SK-N-SH (cell line): Measurements from ENCODE around the gene KCTD20. TPM values are rescaled to one million over a fixed set of nuclear protein-coding genes. Genes with fewer than 3 reads are reported as not detected.

ENCODE experiments used
- CTCF ChIA-PET: fragments of 300-600, 350-600 bp; formaldehyde crosslinking; extraction: SDS; loops from one replicate; lab custom pipeline; 2021; lab: Yijun Ruan, JAX
- POLR2A ChIA-PET: fragments of 350-600 bp; sonication (Branson Sonifier 250); formaldehyde crosslinking; extraction: SDS; loops from one replicate; lab custom pipeline; 2020; ENCODE audit warnings: antibody characterized with exemption, inconsistent platforms; lab: Yijun Ruan, JAX
- DNase-seq: peaks from one replicate; pipeline ENCODE4 v3.0.0; 2012
- H2AFZ ChIP-seq: fragments of 200-600 bp; sonication (generic); 2 replicates; pipeline ENCODE4 v1.8.1; 2016; ENCODE audit warnings: antibody characterized with exemption, mild to moderate bottlenecking, low read depth
- H3F3A ChIP-seq: fragments of 200-600 bp; sonication (generic); replicated peaks from 2 replicates; pipeline ENCODE3; 2016; ENCODE audit warnings: antibody characterized with exemption, mild to moderate bottlenecking; ENCODE audit not compliant: insufficient read depth
- H3K27ac ChIP-seq, 2 experiments: fragments of 200-500 bp in 1 of 2; fragments of 200-600 bp in 1 of 2; sonication (Bioruptor generic) in 1 of 2; sonication (generic), shearing (Covaris generic) in 1 of 2; 2 replicates each; pipeline versions ENCODE4 v1.5.1 to v1.6.1; 2014 to 2016; ENCODE audit warnings: low read depth in 2 of 2, inconsistent platforms in 1 of 2, low read length in 1 of 2, mild to moderate bottlenecking in 1 of 2, mixed read lengths in 1 of 2
- H3K27me3 ChIP-seq: fragments of 200-600 bp; sonication (generic), shearing (Covaris generic); 2 replicates; pipeline ENCODE4 v1.6.1; 2016; ENCODE audit warnings: mixed run types; ENCODE audit not compliant: insufficient read depth
- H3K36me3 ChIP-seq, 2 experiments: fragments of 200-500 bp in 1 of 2; fragments of 200-600 bp in 1 of 2; sonication (Bioruptor generic) in 1 of 2; sonication (generic) in 1 of 2; replicated peaks in 1 of 2; 2 replicates each; pipeline versions ENCODE3 to v1.5.1; 2014 to 2016; ENCODE audit warnings: low read length in 1 of 2, mild to moderate bottlenecking in 1 of 2; ENCODE audit not compliant: insufficient read depth in 2 of 2, control insufficient read depth in 1 of 2
- H3K4me1 ChIP-seq, 2 experiments: fragments of 200-500 bp in 1 of 2; fragments of 200-600 bp in 1 of 2; sonication (Bioruptor generic) in 1 of 2; sonication (generic), shearing (Covaris generic) in 1 of 2; 2 replicates each; pipeline versions ENCODE4 v1.5.1 to v1.6.1; 2014 to 2016; ENCODE audit warnings: low read depth in 1 of 2, low read length in 1 of 2, mixed run types in 1 of 2; ENCODE audit not compliant: insufficient read depth in 2 of 2, control insufficient read depth in 1 of 2
- H3K4me2 ChIP-seq: fragments of 200-600 bp; sonication (generic), shearing (Covaris generic); 2 replicates; pipeline ENCODE4 v1.6.1; 2017; ENCODE audit warnings: mixed run types
- H3K4me3 ChIP-seq, 2 experiments: fragments of 200-500 bp in 1 of 2; fragments of 200-600 bp in 1 of 2; sonication (Bioruptor generic) in 1 of 2; sonication (generic), shearing (Covaris generic) in 1 of 2; 2 replicates each; pipeline versions ENCODE4 v1.5.1 to v1.8.1; 2014 to 2016; ENCODE audit warnings: low read depth in 2 of 2, inconsistent platforms in 1 of 2, low read length in 1 of 2, mild to moderate bottlenecking in 1 of 2, mixed read lengths in 1 of 2, moderate library complexity in 1 of 2
- H3K79me2 ChIP-seq: fragments of 200-600 bp; sonication (generic); 2 replicates; pipeline ENCODE4 v1.8.1; 2017; ENCODE audit warnings: mild to moderate bottlenecking; ENCODE audit not compliant: insufficient read depth
- H3K9ac ChIP-seq: fragments of 200-600 bp; sonication (generic); 2 replicates; pipeline ENCODE4 v1.6.1; 2017; ENCODE audit warnings: mixed run types
- H3K9me2 ChIP-seq: fragments of 200-600 bp; sonication (generic); 2 replicates; pipeline ENCODE4 v1.6.1; 2017; ENCODE audit warnings: mixed run types
- H3K9me3 ChIP-seq: fragments of 200-600 bp; sonication (generic); 2 replicates; pipeline ENCODE4 v1.6.1; 2017; ENCODE audit warnings: mixed run types, mild to moderate bottlenecking, moderate library complexity
- H4K20me1 ChIP-seq: fragments of 200-600 bp; sonication (generic); 2 replicates; pipeline ENCODE4 v1.6.1; 2017; ENCODE audit warnings: mild to moderate bottlenecking, mixed run types; ENCODE audit not compliant: insufficient read depth
- CHD2 ChIP-seq: fragments of 150-350 bp; IDR thresholded peaks from 2 replicates; pipeline ENCODE4 v1.6.1; 2018; ENCODE audit warnings: low read length; ENCODE audit not compliant: partially characterized antibody
- CTCF ChIP-seq: fragments of 200-600 bp; sonication (generic); IDR thresholded peaks from 2 replicates; pipeline ENCODE4 v1.6.1; 2017; ENCODE audit warnings: antibody characterized with exemption, mild to moderate bottlenecking, moderate library complexity
- EP300 ChIP-seq, 2 experiments: IDR thresholded peaks; 2 replicates each; pipeline versions ENCODE4 v1.4.0 to v1.6.1; 2012; ENCODE audit warnings: borderline replicate concordance in 1 of 2, low read depth in 1 of 2, low read length in 1 of 2
- FOSL2 ChIP-seq: IDR thresholded peaks from 2 replicates; pipeline ENCODE4 v1.4.0; 2012; ENCODE audit warnings: low read depth, mild to moderate bottlenecking, moderate library complexity, borderline replicate concordance
- FOXM1 ChIP-seq: IDR thresholded peaks from 2 replicates; pipeline ENCODE4 v1.4.0; 2012; ENCODE audit warnings: low read depth, mild to moderate bottlenecking
- IRF3 ChIP-seq: fragments of 150-350 bp; IDR thresholded peaks from 2 replicates; pipeline ENCODE4 v1.6.1; 2016; ENCODE audit warnings: mild to moderate bottlenecking, low read depth, low read length
- JUND ChIP-seq: IDR thresholded peaks from 2 replicates; pipeline ENCODE4 v1.4.0; 2012
- MEF2A ChIP-seq: IDR thresholded peaks from 2 replicates; pipeline ENCODE4 v1.4.0; 2012; ENCODE audit warnings: low read depth, borderline replicate concordance
- NRF1 ChIP-seq: IDR thresholded peaks from 2 replicates; pipeline ENCODE4 v1.6.1; 2012; ENCODE audit warnings: low read depth, mild to moderate bottlenecking, low read length
- PBX3 ChIP-seq: IDR thresholded peaks from 2 replicates; pipeline ENCODE4; 2012
- RAD21 ChIP-seq: IDR thresholded peaks from 2 replicates; pipeline ENCODE4 v1.6.1; 2012; ENCODE audit warnings: mild to moderate bottlenecking, low read length
- RCOR1 ChIP-seq: fragments of 150-350 bp; IDR thresholded peaks from 2 replicates; pipeline ENCODE4 v1.6.1; 2017; ENCODE audit warnings: antibody characterized with exemption, low read length
- RXRA ChIP-seq: IDR thresholded peaks from 2 replicates; pipeline ENCODE4 v1.4.0; 2012; ENCODE audit warnings: low read depth, mild to moderate bottlenecking, borderline replicate concordance
- SIN3A ChIP-seq: IDR thresholded peaks from 2 replicates; pipeline ENCODE4 v1.6.1; 2012; ENCODE audit warnings: low read depth, mild to moderate bottlenecking, low read length, moderate library complexity, borderline replicate concordance
- TAF1 ChIP-seq: IDR thresholded peaks from 2 replicates; pipeline ENCODE4 v1.6.1; 2012; ENCODE audit warnings: low read depth, mild to moderate bottlenecking, low read length, moderate library complexity, borderline replicate concordance
- TCF12 ChIP-seq: IDR thresholded peaks from 2 replicates; pipeline ENCODE4 v1.4.0; 2012
- TEAD4 ChIP-seq: IDR thresholded peaks from 2 replicates; pipeline ENCODE4 v1.4.0; 2012; ENCODE audit warnings: mild to moderate bottlenecking, borderline replicate concordance; ENCODE audit not compliant: insufficient read depth
- WGBS: methylation state at CpG from one replicate; pipeline ENCODE4 v1.1.6; 2017; ENCODE audit warnings: low lambda C conversion rate; 5-methylcytosine and 5-hydroxymethylcytosine counted together
- polyA plus RNA-seq, 3 experiments: library from polyadenylated mRNA; depleted of rRNA; stranded (reverse); fragments of >200 nt; gene quantifications; 2 replicates each; pipeline ENCODE4 v1.2.3, GENCODE V29; 2012

Gene KCTD20
- polyA plus RNA-seq, 1 of the 3 experiments (the other 2 are of a cell fraction): 29.0 TPM

- DNase-seq: no peak
- TF ChIP-seq RXRA (no peak), CTCF (no peak), RCOR1 (no peak), FOXM1 (no peak), TEAD4 (no peak), TAF1 (no peak), IRF3 (no peak), PBX3 (no peak), CHD2 (no peak), SIN3A (no peak), MEF2A (no peak)
- no peaks in the 10 kb centered on the region for H3K9me3 ChIP-seq
- peaks cover 27% of the 10 kb centered on the region for H3F3A ChIP-seq
- no peaks in the 10 kb centered on the region for H3K36me3 ChIP-seq
- no peak overlapping the region for H3K9ac ChIP-seq
- H3K27me3 ChIP-seq: no peaks in the 10 kb centered on the region
- peaks cover 0 to 4% of the 10 kb centered on the region in 2 experiments; a peak in 1 of 4 replicates for H3K4me1 ChIP-seq
- no peaks in the 10 kb centered on the region for H4K20me1 ChIP-seq
- H2AFZ ChIP-seq: no peak overlapping the region
- 88% methylated on average over 4 of the region's 4 CpGs for WGBS
- CTCF ChIA-PET: interaction anchor here (1.4 kb wide), 1 partner anchor 64 kb away, joined by 4 read pairs; no protein-coding TSS in a partner anchor
- H3K27ac ChIP-seq: no peak overlapping the region
- H3K79me2 ChIP-seq: no peaks in the 10 kb centered on the region
- POLR2A ChIA-PET: no interaction called here
- no peak overlapping the region for H3K4me3 ChIP-seq
- no peak overlapping the region for H3K4me2 ChIP-seq
- H3K9me2 ChIP-seq: no peaks in the 10 kb centered on the region
These were observed 11.6 kb upstream of the KCTD20 start for GRCh38 chr6:36431197-36431596.

GRCh38 chr6:36432151-36432671 is 10.6 kb upstream of the KCTD20 start:
- peak overlapping the region; percentile 45 to 65; a peak in 3 of 4 replicates for H3K27ac ChIP-seq
- WGBS: 67% methylated on average over 4 of the region's 4 CpGs
- H3K4me1 ChIP-seq: peaks cover 0 to 4% of the 10 kb centered on the region in 2 experiments; a peak in 1 of 4 replicates
- DNase-seq: no peak
- TF ChIP-seq RXRA: peak; percentile 59; the same call in 1 of the 2 replicates
- TF ChIP-seq JUND: peak; percentile 28; the same call in 1 of the 2 replicates
- TF ChIP-seq FOSL2: peak; percentile 31; the same call in 1 of the 2 replicates
- peak; percentile 71 for TF ChIP-seq MEF2A
- TF ChIP-seq PBX3: peak; percentile 30; the same call in 1 of the 2 replicates
- TF ChIP-seq RAD21: no peak
- TF ChIP-seq TCF12: peak; percentile 37; the same call in 1 of the 2 replicates
- TF ChIP-seq NRF1: no peak
- TF ChIP-seq EP300 (IDR thresholded peaks at IDR 0.05; ENCODE audit: borderline replicate concordance in 1 of 2, low read depth in 1 of 2, low read length in 1 of 2): peak in 1 of 2 experiments; percentile 30; a peak in 1 of 4 replicates
- no peaks in the 10 kb centered on the region for H3K9me2 ChIP-seq
- no peaks in the 10 kb centered on the region for H3K79me2 ChIP-seq
- H3K9ac ChIP-seq: no peak overlapping the region; the same call in 1 of the 2 replicates
- H3F3A ChIP-seq: peaks cover 37% of the 10 kb centered on the region
- H4K20me1 ChIP-seq: no peaks in the 10 kb centered on the region
- H2AFZ ChIP-seq: peak overlapping the region; percentile 53
- peak overlapping the region; percentile 27; the same call in 1 of the 2 replicates for H3K4me2 ChIP-seq
- H3K36me3 ChIP-seq: no peaks in the 10 kb centered on the region
- POLR2A ChIA-PET: no interaction called here
- no peaks in the 10 kb centered on the region for H3K27me3 ChIP-seq
- CTCF ChIA-PET: interaction anchor here (1.7 kb wide), 1 partner anchor 9 kb away, joined by 5 read pairs; no protein-coding TSS in a partner anchor
- no peak overlapping the region for H3K4me3 ChIP-seq
- H3K9me3 ChIP-seq: no peaks in the 10 kb centered on the region
